ENCODE data around the gene ZFP92. TPM values are rescaled to one million over a fixed set of nuclear protein-coding genes. Genes with fewer than 3 reads are reported as not detected.

ZFP92 gene
- total and polyA plus RNA-seq, 2 of the 8 experiments (the other 6 are each of a cell fraction or from before 2014, with no cell fraction given): 0.14 to 0.41 TPM

DNA sequence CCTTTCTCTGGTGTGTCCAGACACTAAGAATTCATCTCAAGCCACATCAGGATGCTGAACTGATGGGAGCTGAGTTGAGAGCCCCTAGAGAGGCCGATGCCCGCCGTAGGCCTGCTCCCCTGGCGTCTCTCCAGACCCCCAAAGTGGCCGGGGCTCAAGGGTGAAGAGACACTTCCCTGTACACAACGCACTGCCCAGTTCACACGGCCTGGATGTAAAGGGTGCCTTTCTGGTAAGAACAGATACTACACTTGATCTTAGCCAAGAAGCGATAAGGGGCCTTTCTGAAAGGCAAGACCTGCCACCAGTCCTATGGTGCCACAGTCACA is 39.6 kb downstream of the ZFP92 start:
- CTCF ChIA-PET (ENCODE audit: partially characterized antibody): no interaction called here
- no peak for FAIRE-seq
- no peaks in the 10 kb centered on the region for H3K79me2 ChIP-seq (ENCODE audit: control insufficient read depth in 1 of 2, insufficient read depth in 2 of 2, low read length in 2 of 2)

More for the DNA sequence above, 39.6 kb downstream of the ZFP92 start:
- Histone ChIP-seq H3K4me1 (replicated peaks in 1 of 4; ENCODE audit: control insufficient read depth in 3 of 4, insufficient read depth in 4 of 4, low read length in 3 of 4) (no peaks in the 10 kb centered on the region), H3K27me3 (replicated peaks in 1 of 4; ENCODE audit: control insufficient read depth in 3 of 4, extremely low read depth in 1 of 4, insufficient read depth in 3 of 4, low read length in 3 of 4) (no peaks in the 10 kb centered on the region), H3K9me3 (ENCODE audit: insufficient read depth in 2 of 2, low read depth in 1 of 2, low read length in 1 of 2) (no peaks in the 10 kb centered on the region), H3K9ac (replicated peaks in 1 of 4; ENCODE audit: extremely low read depth in 1 of 4, low read depth in 3 of 4, low read length in 3 of 4) (no peak overlapping the region), H3K79me1 (ENCODE audit: low read depth, low read length) (no peaks in the 10 kb centered on the region), H4K8ac (ENCODE audit: extremely low read depth, insufficient read depth, low read length) (no peak overlapping the region), H3K36me3 (ENCODE audit: control insufficient read depth in 2 of 4, insufficient read depth in 4 of 4, low read length in 3 of 4) (peaks cover 0 to 10% (median 0%) of the 10 kb centered on the region in 4 experiments; a peak in 3 of 8 replicates), H3K56ac (replicated peaks; ENCODE audit: insufficient read length, low read depth, low read length) (no peak overlapping the region), H2BK20ac (ENCODE audit: low read length) (no peak overlapping the region), H4K20me1 (replicated peaks in 1 of 2; ENCODE audit: control insufficient read depth in 1 of 2, insufficient read depth in 2 of 2, low read length in 2 of 2) (no peaks in the 10 kb centered on the region), H2AFZ (ENCODE audit: low read length) (no peak overlapping the region), H3K23me2 (ENCODE audit: low read depth, low read length) (no peaks in the 10 kb centered on the region), H3K14ac (ENCODE audit: insufficient read length) (no peak overlapping the region), H2BK5ac (ENCODE audit: low read depth, low read length) (no peak overlapping the region), H3K4me3 (ENCODE audit: extremely low read depth in 1 of 4, insufficient read depth in 2 of 4, low read depth in 3 of 4, low read length in 4 of 4) (no peak overlapping the region), H3K23ac (ENCODE audit: insufficient read length) (no peak overlapping the region), H3K4me2 (ENCODE audit: insufficient read depth in 1 of 2, low read depth in 2 of 2, low read length in 2 of 2) (no peak overlapping the region), H2BK120ac (replicated peaks; ENCODE audit: low read depth, low read length) (no peak overlapping the region), H2BK15ac (ENCODE audit: low read length) (no peak overlapping the region), H4K91ac (replicated peaks; ENCODE audit: insufficient read length, low read length) (no peak overlapping the region), H3K27ac (ENCODE audit: low read depth, low read length) (no peak overlapping the region), H3K18ac (ENCODE audit: extremely low read depth, low read length) (no peak overlapping the region), H4K5ac (ENCODE audit: insufficient read length, low read depth, low read length) (no peak overlapping the region), H2BK12ac (ENCODE audit: low read depth, low read length) (no peak overlapping the region), H2AK5ac (ENCODE audit: low read depth, low read length) (no peak overlapping the region), H3K4ac (replicated peaks; ENCODE audit: insufficient read length, low read depth, low read length) (no peak overlapping the region)
- WGBS, 2 experiments (ENCODE audit: extremely low coverage in 1 of 2, insufficient coverage in 1 of 2, insufficient read length in 1 of 2, insufficient replicate concordance in 2 of 2, low coverage in 1 of 2, low lambda C conversion rate in 2 of 2, missing lambda C conversion rate in 1 of 2): 81% methylated on average over 4 of the region's 8 CpGs; no CpG with 5 or more reads in 1 of the 2 experiments
- TF ChIP-seq, protein P1, sequence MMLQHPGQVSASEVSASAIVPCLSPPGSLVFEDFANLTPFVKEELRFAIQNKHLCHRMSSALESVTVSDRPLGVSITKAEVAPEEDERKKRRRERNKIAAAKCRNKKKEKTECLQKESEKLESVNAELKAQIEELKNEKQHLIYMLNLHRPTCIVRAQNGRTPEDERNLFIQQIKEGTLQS (IDR thresholded peaks at IDR 0.05; ENCODE audit: insufficient read depth, low read depth, low read length): no peak
- no peak for TF ChIP-seq SUZ12 (IDR thresholded peaks at IDR 0.05; ENCODE audit: low read length)
- TF ChIP-seq CBX5 (IDR thresholded peaks at IDR 0.05; ENCODE audit: low read depth, low read length): no peak
- TF ChIP-seq NANOG (IDR thresholded peaks at IDR 0.05; ENCODE audit: insufficient read depth, low read depth, low read length, poor library complexity, severe bottlenecking): no peak
- no peak for TF ChIP-seq FOSL1 (IDR thresholded peaks at IDR 0.05; ENCODE audit: insufficient read depth, low read depth, low read length)
- TF ChIP-seq MAFK (IDR thresholded peaks at IDR 0.05; ENCODE audit: low read depth, low read length): no peak
- no peak for TF ChIP-seq SP1 (IDR thresholded peaks at IDR 0.05; ENCODE audit: low read depth, low read length)
- TF ChIP-seq POLR2A (IDR thresholded peaks at IDR 0.05; ENCODE audit: control extremely low read depth in 1 of 2, low read depth in 2 of 2, low read length in 2 of 2): no peak
- no peak for TF ChIP-seq TEAD4 (IDR thresholded peaks at IDR 0.05; ENCODE audit: low read depth, low read length)
- no peak for TF ChIP-seq EGR1 (IDR thresholded peaks at IDR 0.05; ENCODE audit: borderline replicate concordance, low read depth, low read length)
- no peak for TF ChIP-seq RBBP5 (IDR thresholded peaks at IDR 0.05; ENCODE audit: borderline replicate concordance, low read depth, low read length)
- no peak for TF ChIP-seq ZNF274 (IDR thresholded peaks at IDR 0.05; ENCODE audit: borderline replicate concordance, extremely low read depth, low read length)
- no peak for TF ChIP-seq KDM1A (IDR thresholded peaks at IDR 0.05; ENCODE audit: borderline replicate concordance, low read length)
- POLR2A ChIA-PET (ENCODE audit: partially characterized antibody): no interaction called here
- no peak for DNase-seq (ENCODE audit: low read depth in 1 of 2, low spot score in 2 of 2)

All from H1 (cell line).